Activated CD8-positive, alpha-beta memory T cell treated with anti-CD3 and anti-CD28 coated beads for 48 hours (primary cell): ENCODE data around the gene CEND1.
A peak's percentile ranks its signal among the peaks of the same experiment; 100 is the strongest.
"Not testable (repeated sequence)": the region's sequence is repeated elsewhere in the genome, so short reads cannot be mapped to it uniquely, and the experiment has no call there.

Experiments
- DNase-seq, 3 experiments: peaks; one replicate each; pipeline ENCODE4 v3.0.0-alpha.2; 2020; ENCODE audit warnings: low read depth in 2 of 3, low spot score in 2 of 3

The CEND1 gene

GRCh38 chr11:765025-765801, 24.7 kb downstream of the CEND1 start:
- DNase-seq: no peak

DNA sequence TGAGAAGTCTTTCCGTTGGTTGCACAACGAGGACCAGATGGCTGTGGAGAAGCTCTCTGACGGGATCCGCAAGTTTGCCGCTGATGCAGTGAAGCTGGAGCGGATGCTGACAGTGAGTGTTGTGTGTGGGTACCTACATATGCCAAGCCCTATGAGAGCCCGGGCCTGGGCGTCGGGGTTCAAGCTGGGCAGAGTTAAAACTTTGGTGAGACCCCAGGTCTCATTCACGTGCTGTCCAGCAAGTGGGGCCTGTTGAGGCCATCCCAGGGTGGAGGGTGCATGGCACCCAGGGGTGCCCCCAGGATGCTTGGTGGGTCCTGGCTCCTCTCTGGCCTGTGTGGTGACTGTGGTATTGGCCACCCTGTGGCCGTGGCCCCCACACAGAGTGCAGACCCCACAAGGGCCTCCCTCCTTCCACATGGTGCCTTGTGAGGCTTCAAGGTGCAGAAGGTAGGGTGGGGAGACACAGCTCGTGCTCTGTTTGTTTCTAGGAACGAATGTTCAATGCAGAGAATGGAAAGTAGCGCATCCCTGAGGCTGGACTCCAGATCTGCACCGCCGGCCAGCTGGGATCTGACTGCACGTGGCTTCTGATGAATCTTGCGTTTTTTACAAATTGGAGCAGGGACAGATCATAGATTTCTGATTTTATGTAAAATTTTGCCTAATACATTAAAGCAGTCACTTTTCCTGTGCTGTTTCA, 25.4 kb downstream of the CEND1 start:
- DNase-seq: no peak

DNA sequence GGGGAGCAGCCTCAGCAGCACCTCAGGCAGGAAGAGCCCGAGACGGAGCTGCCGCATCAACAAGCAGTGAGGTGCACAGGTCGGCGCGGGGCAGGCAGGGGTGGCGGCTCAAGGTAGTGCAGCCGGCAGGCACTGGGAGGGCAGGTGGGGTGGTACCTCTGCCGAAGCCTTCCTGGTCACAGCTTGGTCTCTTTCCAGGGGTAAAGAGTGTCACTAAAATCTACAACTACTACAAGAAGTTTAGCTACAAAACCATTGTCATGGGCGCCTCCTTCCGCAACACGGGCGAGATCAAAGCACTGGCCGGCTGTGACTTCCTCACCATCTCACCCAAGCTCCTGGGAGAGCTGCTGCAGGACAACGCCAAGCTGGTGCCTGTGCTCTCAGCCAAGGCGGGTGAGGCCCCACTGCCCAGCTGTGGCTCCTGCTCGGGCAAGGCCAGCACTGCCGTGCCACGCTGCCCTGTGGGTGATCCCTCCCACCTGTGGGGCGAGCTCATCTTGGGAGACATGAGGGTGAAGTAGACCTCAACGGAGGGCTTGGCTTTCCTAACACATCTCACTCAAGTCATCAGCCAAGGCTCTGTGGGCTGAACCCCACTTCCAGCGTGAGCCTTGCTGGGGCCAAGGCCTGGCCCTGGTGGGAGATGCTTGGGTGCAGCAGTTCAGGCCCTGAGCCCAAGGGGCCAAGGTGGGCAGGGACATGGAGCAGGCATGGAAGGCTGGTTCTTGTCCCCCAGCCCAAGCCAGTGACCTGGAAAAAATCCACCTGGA, 26.2 kb downstream of the CEND1 start:
- DNase-seq: no peak

GRCh38 chr11:763073-763463, 26.8 kb downstream of the CEND1 start:
- DNase-seq: no peak

DNA sequence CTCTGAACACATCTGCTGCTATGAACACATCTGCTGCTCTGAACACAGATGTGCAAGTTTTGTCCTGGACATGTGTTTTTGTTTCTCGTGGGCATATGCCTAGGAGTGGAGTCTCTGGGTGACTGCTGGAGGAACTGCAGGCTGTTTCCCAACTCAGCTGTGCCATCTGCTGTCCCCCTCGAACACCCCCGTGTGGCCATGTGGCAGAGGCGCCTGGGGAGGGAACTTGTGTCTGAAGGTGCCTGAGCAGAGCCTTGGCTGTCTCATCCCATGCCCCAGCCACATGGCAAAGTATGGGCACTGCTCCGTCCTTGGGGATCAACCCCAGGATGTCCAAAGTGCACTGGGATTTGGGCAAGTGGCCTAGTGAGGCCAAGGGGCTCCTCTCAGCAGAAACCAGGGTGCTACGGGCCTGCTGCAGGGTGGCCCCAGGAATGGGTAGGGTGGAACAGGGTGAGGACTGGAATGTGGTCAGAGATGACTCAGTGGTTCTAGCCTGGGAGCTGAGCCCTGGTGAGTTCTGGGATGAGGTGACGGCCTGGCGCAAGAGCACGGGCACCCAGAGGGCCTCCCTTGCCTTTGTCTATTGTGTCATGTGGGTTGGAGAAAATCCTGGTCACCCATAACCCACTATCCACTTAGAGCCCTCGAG, 27.3 kb downstream of the CEND1 start:
- DNase-seq: no peak

DNA sequence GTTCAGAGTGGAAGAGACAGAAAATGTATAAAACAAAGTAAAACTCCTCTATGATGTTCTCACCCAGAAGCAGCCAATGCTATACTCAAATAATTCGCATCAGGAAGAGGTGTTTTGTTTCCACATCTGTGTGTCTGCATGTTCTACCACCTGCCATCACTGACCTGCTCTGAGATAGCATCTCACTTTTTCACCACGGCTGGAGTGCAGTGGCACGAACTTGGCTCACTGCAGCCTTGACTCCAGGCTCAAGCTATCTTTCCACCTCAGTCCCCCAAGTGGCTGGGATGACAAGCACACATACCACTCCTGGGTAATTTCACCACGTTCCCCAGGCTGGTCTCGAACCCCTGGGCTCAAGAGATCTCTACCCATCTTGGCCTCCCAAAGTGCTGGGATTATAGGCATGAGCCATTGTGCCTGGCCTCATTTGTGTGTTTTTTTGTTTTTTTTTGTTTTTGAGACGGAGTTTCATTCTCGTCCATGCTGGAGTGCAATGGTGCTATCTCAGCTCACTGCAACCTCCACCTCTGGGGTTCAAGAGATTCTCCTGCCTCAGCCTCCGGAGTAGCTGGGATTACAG, 28.3 kb downstream of the CEND1 start:
- DNase-seq: no peak

- DNase-seq: no peak
Measured at GRCh38 chr11:760236-760635, 29.7 kb downstream of the CEND1 start.

GRCh38 chr11:749731-750130, 40.2 kb downstream of the CEND1 start:
- no peak for DNase-seq

GRCh38 chr11:748007-748359, 41.9 kb downstream of the CEND1 start:
- no peak for DNase-seq

GRCh38 chr11:747158-748006, 42.5 kb downstream of the CEND1 start, which contains the start of gene TALDO1:
TSS of gene TALDO1 (plus strand) at chr11:747464. CDS start at chr11:747482, 18 bp downstream.
- peak; percentile 75 to 77 (median 75) for DNase-seq

DNA sequence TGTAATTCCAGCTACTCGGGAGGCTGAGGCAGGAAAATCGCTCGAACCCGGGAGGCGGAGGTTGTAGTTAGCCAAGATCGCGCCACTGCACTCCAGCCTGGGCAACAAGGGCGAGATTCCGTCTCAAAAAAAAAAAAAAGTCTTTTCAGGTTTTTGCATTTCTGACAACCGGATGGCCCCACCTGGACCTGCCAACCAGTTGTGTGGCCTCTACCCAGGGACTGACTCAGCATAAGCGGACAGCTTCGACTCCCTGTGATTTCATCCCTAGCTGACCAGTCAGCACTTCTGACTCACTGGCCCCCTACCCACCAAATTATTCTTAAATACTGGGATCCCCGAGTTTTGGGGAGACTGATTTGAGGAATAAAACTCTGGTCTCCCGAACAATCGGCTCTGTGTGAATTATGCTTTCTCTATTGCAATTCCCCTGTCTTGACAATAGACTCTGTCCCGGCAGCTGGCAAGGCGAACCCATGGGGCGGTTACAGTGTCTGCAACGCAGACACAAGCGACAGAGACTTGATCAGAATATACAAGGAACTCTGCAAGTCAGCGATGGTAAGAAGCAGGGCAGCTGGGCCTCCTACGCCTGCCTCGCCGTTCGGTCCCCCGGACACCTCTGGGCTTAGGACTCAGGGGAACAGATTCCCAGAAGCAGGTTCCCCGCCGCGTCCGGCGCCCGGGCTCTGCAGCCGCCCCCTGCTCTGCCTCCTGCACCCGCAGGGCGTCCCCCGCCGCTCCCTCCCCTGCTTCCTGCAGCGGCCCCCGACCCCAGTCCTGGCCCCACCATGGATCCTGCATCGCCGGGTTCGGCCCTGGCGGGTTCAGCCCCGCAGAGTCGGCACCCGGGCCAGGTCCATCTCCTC, 43.4 kb downstream of the CEND1 start:
- no peak for DNase-seq

DNA sequence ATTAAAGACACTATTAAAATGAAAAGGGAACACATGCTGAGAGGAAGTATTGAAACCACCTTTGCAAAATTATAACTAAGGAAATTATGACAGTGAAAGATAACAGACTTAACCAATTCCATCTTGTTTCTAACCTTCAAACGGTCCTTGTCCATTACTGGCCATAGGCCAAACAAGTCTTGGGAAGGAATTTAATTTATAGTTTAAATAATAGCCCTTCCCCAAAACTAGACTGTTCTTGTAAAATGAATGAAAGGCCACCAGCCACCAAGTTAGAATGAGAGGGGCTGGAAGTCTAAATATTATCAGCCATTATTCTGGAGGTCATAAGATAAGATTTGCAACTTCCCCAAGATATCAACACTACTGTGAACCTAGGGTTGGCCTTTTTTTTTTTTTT, 44.5 kb downstream of the CEND1 start:
- no peak for DNase-seq

DNA sequence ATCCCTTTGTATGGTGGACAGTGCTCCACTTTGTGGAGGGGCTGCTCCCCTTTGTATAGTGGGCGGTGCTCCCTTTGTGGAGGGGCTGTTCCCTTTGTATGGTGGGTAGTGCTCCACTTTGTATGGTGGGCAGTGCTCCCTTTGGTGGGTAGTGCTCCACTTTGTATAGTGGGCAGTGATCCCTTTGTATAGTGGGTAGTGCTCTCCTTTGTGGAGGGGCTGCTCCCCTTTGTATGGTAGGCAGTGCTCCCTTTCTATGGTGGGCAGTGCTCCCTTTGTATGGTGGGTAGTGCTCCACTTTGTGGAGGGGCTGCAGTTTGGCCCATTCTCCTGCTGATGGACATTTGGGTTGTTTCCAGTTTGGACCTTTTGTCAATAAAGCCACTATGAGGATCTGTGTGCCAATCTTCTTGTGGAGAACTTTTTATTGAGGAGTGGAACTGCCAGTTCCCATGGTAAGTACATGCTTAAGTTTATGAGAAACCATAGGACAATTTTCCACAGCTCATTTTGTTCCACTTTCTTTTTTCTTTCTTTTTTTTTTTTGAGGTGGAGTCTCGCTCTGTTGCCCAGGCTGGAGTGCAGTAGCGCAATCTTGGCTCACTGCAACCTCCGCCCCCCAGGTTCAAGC, 47.2 kb downstream of the CEND1 start:
- no peak for DNase-seq

GRCh38 chr11:742156-742546, 47.7 kb downstream of the CEND1 start:
- no peak for DNase-seq

DNA sequence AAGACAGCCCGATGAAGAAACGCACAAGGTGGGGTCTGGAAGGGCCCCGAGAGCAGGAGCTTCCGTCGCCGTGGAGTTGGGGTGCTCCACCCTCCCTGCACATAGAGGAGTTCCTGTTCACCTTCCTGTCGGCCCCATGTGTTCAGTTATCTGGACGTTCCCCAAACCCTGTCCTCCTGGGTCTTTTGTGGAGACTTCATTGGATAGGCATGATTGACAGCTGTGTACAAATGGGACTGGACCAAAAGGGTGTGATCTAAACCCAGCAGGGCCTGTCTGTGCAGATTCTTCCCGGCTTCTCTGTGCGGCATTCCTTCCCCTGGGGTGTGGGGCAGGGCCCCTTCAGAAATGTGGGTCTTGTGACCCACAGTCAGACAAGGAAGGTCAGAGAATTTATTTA, 52.0 kb downstream of the CEND1 start:
- DNase-seq: not testable (repeated sequence)

GRCh38 chr11:737366-737765, 52.5 kb downstream of the CEND1 start:
- DNase-seq: no peak
